ENCODE data around the gene TFAP2C. TPM values are rescaled to one million over a fixed set of nuclear protein-coding genes. Genes with fewer than 3 reads are reported as not detected.

TFAP2C gene
- total and polyA plus RNA-seq, 10 of the 15 experiments (the other 5 are each of a cell fraction or from before 2014, with no cell fraction given): 0.49 TPM; not detected in 9

GRCh38 chr20:56630506-56631317 is 1.6 kb downstream of the TFAP2C start:
- Histone ChIP-seq H3K4me2 (ENCODE audit: control insufficient read depth, insufficient read depth) (no peak overlapping the region), H3K27ac (ENCODE audit: control insufficient read depth, insufficient read depth) (no peak overlapping the region), H3K9me3 (replicated peaks; ENCODE audit: control insufficient read depth, insufficient read depth, low read length) (no peaks in the 10 kb centered on the region), H3K36me3 (ENCODE audit: control insufficient read depth in 2 of 2, insufficient read depth in 2 of 2, low read length in 1 of 2) (no peaks in the 10 kb centered on the region), H3K79me2 (ENCODE audit: control insufficient read depth, insufficient read depth, low read length) (no peaks in the 10 kb centered on the region), H3K27me3 (replicated peaks in 1 of 2; ENCODE audit: control insufficient read depth in 2 of 2, insufficient read depth in 2 of 2, low read length in 1 of 2) (peaks cover 9 to 23% of the 10 kb centered on the region in 2 experiments), H3K9ac (ENCODE audit: control insufficient read depth, insufficient read depth, low read length) (no peak overlapping the region), H3K4me1 (ENCODE audit: control insufficient read depth, insufficient read depth, low read length) (no peaks in the 10 kb centered on the region), H4K20me1 (ENCODE audit: control insufficient read depth, insufficient read depth) (no peaks in the 10 kb centered on the region), H3K4me3 (no peak overlapping the region), H2AFZ (ENCODE audit: control insufficient read depth, low read depth, low read length) (no peak overlapping the region)
- 35% methylated on average over 33 of the region's 82 CpGs for WGBS (ENCODE audit: insufficient coverage, insufficient replicate concordance, low lambda C conversion rate, missing lambda C conversion rate)
- ATAC-seq (no peak), FAIRE-seq (no peak), DNase-seq (ENCODE audit: low read depth, low spot score) (no peak)
- ChIA-PET RAD21 (ENCODE audit: unreplicated experiment) (no interaction called here), SMC1A (ENCODE audit: uncharacterized antibody, unreplicated experiment) (no interaction called here), POLR2A (no interaction called here), CTCF (no interaction called here)
- intact Hi-C loops (cut with micrococcal nuclease; ENCODE audit: unreplicated experiment): no loop called here
- TF ChIP-seq CHD4 (IDR thresholded peaks at IDR 0.05) (no peak), TAF1 (IDR thresholded peaks at IDR 0.05; ENCODE audit: borderline replicate concordance, low read depth, low read length) (no peak), FOXK2 (IDR thresholded peaks at IDR 0.05) (no peak), WRNIP1 (IDR thresholded peaks at IDR 0.05; ENCODE audit: borderline replicate concordance, low read depth, low read length) (no peak), USF2 (IDR thresholded peaks at IDR 0.05; ENCODE audit: borderline replicate concordance, low read depth, low read length) (no peak), RB1 (IDR thresholded peaks at IDR 0.05; ENCODE audit: borderline replicate concordance) (no peak)
- no TSS peak for BruUV-seq (replicated peaks)
- in situ Hi-C loops (cut with MboI): no loop called here

All from GM12878 (cell line).